Body of pancreas (tissue), 4 donors: ENCODE results near the gene ADCY6. TPM values are rescaled to one million over a fixed set of nuclear protein-coding genes. Genes with fewer than 3 reads are reported as not detected.
A peak's percentile ranks its signal among the peaks of the same experiment; 100 is the strongest.

Source experiments
- ATAC-seq: fragments of 150-250 bp; one replicate; pipeline ENCODE4 v1.9.1; 2016
- DNase-seq, 4 donors: peaks; one replicate each; pipeline ENCODE4 v3.0.0-alpha.2; 2019
- H3K27ac ChIP-seq, 4 donors: fragments of 200-600 bp; sonication (generic); 1 replicate in 3 of 4; 2 replicates in 1 of 4; pipeline versions ENCODE4 v1.5.1 to v1.6.1; 2016 to 2019; ENCODE audit warnings: mild to moderate bottlenecking in 1 of 4, mixed read lengths in 1 of 4, moderate library complexity in 1 of 4
- H3K27me3 ChIP-seq, 2 donors: fragments of 200-600 bp; sonication (generic); one replicate each; pipeline ENCODE4 v1.6.0; 2016; ENCODE audit warnings: mild to moderate bottlenecking in 1 of 2
- H3K36me3 ChIP-seq, 2 donors: fragments of 200-600 bp; sonication (generic); replicated peaks in 1 of 2; 2 replicates each; pipeline ENCODE4 v1.5.1; 2016; ENCODE audit warnings: low read depth in 2 of 2; ENCODE audit not compliant: insufficient read depth in 1 of 2
- H3K4me1 ChIP-seq: fragments of 200-600 bp; sonication (generic); one replicate; pipeline ENCODE4 v1.6.0; 2016
- H3K4me3 ChIP-seq, 2 donors: fragments of 200-600 bp; sonication (generic); 1 replicate in 1 of 2; 2 replicates in 1 of 2; pipeline ENCODE4 v1.5.1; 2016 to 2019
- H3K9me3 ChIP-seq, 3 donors: fragments of 200-600 bp; sonication (generic); 1 replicate in 2 of 3; 2 replicates in 1 of 3; pipeline ENCODE4 v1.5.1; 2016
- POLR2A ChIP-seq, 3 donors: fragments of 450-650 bp; IDR thresholded peaks; one replicate each; pipeline ENCODE4 v1.6.1; 2016; ENCODE audit warnings: antibody characterized with exemption in 3 of 3, mild to moderate bottlenecking in 2 of 3
- WGBS, 2 donors: methylation state at CpG; one replicate each; pipeline ENCODE4 v1.1.5; 2017; 5-methylcytosine and 5-hydroxymethylcytosine counted together
- intact Hi-C: fragments of 100-400 bp; cut with DNase I; formaldehyde crosslinking; loops from one replicate; pipeline ENCODE4 v1.15.1; 2023
- total RNA-seq, 2 donors: library from RNA; depleted of rRNA; stranded (reverse); fragments of >200 nt; gene quantifications; one replicate each; pipeline ENCODE4 v1.1.0, GENCODE V29; 2016
- TF ChIP-seq, protein P1 (sequence below), 7 experiments: fragments of 450-650 bp in 4 of 7; fragments of 200-600 bp in 3 of 7; sonication (generic) in 3 of 7; IDR thresholded peaks; one replicate each; pipeline ENCODE4 v1.5.1; 2016 to 2019; ENCODE audit warnings: antibody characterized with exemption in 7 of 7

The ADCY6 gene
- total RNA-seq, 2 donors from 2014 or later = 38.6 to 59.1 TPM

DNA sequence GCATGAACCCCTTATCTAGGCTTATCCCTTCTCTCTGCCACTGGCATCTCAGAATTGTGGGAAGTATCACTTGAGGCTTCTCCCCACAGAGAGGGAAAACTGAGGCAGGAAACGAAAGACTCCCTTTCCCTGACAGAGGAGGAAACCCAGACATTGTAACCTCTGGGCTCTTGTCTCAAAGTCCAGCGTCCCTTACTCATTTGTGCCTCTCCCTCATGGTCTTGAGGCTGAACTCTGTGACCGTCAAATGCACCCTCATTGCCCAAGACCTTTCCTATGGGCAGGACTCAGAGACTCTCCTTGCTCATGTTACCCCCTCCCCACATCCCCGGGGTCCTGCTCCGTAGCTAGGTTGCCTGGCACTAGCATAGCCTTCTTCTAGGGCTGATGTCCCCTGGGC, 33.2 kb upstream of the ADCY6 start:
- ATAC-seq (no peak), DNase-seq (no peak)
- Histone ChIP-seq H3K9me3 (no peaks in the 10 kb centered on the region), H3K4me3 (no peak overlapping the region), H3K4me1 (peaks cover 14% of the 10 kb centered on the region), H3K36me3 (no peaks in the 10 kb centered on the region), H3K27ac (no peak overlapping the region), H3K27me3 (no peaks in the 10 kb centered on the region)
- TF ChIP-seq POLR2A (IDR thresholded peaks at IDR 0.05) = no peak
- TF ChIP-seq, protein P1, sequence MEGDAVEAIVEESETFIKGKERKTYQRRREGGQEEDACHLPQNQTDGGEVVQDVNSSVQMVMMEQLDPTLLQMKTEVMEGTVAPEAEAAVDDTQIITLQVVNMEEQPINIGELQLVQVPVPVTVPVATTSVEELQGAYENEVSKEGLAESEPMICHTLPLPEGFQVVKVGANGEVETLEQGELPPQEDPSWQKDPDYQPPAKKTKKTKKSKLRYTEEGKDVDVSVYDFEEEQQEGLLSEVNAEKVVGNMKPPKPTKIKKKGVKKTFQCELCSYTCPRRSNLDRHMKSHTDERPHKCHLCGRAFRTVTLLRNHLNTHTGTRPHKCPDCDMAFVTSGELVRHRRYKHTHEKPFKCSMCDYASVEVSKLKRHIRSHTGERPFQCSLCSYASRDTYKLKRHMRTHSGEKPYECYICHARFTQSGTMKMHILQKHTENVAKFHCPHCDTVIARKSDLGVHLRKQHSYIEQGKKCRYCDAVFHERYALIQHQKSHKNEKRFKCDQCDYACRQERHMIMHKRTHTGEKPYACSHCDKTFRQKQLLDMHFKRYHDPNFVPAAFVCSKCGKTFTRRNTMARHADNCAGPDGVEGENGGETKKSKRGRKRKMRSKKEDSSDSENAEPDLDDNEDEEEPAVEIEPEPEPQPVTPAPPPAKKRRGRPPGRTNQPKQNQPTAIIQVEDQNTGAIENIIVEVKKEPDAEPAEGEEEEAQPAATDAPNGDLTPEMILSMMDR (IDR thresholded peaks at IDR 0.05) = no peak
- WGBS, 2 donors = 60 to 65% methylated on average over 3 to 5 of the region's 5 CpGs
- intact Hi-C loops = no loop called here

DNA sequence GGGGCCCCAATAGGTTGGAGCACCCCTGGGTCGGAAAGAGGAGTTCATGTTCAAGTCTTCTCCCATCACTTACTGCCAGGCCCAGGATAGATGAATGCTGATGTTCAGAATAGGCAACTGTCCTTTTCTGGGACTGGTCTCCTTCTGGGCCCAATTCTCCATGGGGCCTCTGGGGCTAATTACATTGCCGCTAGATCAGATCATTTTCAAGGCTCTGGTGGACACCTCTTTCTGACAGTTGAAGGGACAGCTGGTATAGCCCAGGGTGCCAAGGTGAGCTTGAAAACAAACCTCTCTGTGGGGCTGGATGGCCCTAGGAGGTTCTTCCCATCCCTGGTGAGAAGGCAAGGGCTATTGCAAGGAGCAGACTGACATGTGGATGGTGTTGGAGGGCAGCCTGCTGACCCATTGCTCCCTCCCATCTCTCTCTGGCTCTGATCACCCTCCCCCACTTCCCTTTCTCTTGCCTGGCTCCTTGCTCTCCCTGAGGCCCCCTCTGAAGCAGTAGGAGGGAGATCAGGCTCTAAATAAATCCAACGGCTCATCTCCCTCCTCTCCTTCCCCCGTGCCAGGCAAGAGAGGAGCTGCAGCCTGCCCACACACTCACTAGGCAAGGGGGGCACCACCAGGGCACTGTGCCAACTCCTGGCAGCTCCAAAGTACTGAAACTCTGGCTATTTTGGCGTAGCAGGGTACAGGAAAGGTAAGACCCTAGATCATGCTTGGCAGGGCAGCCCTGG, 31.3 kb upstream of the ADCY6 start:
- Histone ChIP-seq H3K27me3 (no peaks in the 10 kb centered on the region), H3K4me1 (peaks cover 26% of the 10 kb centered on the region), H3K4me3 (no peak overlapping the region), H3K9me3 (no peaks in the 10 kb centered on the region), H3K27ac (no peak overlapping the region), H3K36me3 (no peaks in the 10 kb centered on the region)
- no peak for TF ChIP-seq POLR2A (IDR thresholded peaks at IDR 0.05)
- TF ChIP-seq, protein P1 (IDR thresholded peaks at IDR 0.05) = no peak
- WGBS, 2 donors = 70 to 71% methylated on average over 5 of the region's 5 CpGs
- ATAC-seq (no peak), DNase-seq (no peak)
- intact Hi-C loops = no loop called here

DNA sequence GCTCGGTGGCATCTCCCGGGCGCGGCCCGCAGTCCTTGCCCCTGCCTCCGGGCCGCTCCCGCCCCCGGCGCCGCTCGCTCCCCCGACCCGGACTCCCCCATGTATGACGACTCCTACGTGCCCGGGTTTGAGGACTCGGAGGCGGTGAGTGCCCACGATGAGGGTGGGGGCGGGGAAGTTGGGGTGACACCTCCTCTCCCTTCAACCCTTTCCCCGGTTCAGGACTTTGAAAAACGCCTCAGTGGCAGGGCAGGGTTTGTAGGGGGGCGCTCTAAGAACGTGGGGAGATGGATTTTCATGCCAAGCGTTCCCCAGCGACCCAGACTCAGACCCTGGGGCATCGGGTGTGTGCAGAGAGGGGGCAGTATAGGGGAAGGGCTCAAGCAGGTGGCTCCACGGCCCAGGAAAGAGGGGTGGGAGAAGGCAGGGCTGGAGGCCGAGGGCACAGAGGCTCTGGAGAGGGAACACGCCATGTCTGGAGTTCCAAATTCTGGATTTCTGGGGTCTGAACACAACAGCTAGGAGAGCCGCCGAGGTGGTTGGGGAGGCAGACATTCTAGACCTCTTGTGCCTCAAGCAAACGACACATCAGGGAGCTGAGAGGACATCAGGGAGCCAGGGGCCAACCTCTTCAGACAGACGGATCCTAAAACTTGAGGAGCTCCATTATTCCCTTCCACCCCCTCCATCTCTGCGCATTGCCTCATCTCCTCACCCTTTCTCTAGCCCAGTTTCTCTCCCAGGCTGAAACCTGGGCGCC, 30.1 kb upstream of the ADCY6 start:
- no peak overlapping the region for H3K27ac ChIP-seq
- intact Hi-C loops = no loop called here
- WGBS, 2 donors = 30 to 50% methylated on average over 16 to 22 of the region's 37 CpGs

DNA sequence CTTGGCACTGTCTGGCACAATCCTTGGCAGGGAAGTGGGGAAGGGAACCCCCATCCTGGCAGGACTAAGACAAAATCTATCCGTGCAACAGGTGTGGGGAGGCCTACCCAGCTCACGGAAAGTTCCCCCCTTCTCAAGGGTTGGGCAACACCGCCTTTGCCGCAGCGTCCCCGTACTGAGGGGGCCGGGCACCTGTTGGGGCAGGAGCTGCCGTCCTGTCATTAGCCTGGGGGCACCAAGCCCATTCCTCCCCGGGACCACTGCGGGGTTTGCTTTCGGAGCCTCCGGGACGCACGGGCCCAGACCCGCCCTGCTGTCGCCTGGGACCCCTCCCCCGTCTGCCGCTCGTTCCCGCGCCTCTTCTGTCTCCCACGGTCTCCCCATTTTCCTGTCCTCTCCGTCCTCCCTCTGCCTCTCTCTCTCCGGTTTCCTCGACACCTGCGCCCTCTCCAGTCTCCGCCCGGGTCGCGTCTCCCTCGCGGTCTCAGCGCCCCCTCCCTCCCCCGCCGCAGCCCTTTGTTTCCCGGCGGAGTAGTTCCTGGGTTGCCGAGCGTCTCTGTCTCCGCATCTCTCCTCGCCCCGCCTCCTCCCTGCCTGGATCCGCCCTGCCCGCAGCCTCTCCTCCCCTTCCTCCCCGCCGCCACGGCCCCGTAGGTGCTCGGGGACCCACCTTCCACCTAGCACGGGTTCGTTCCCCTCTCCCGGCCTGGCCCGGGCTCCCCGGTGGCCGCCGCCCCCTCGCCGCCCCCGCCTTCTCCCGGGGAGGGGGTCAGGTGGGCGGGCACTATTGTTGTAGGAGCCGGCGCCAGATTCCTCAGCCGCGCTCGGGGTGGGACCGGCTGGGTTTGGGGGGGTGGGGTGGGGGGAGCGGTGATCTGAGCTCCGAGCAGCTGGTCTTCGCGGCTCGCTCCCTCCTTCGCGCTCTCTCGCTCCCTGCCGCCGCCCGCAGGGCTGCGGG, 29.3 kb upstream of the ADCY6 start, which contains the start of gene CACNB3:
TSS of gene CACNB3 (plus strand) at position 624 of the 958 bp plus-strand sequence. CDS start 434 bp downstream, outside the sequence.
- TF ChIP-seq, protein P1 (IDR thresholded peaks at IDR 0.05) = no peak
- peak in 1 of 3 donors; percentile 20 for TF ChIP-seq POLR2A (IDR thresholded peaks at IDR 0.05)
- DNase-seq (peak; percentile 55 to 67 (median 64)), ATAC-seq (no peak)
- Histone ChIP-seq H3K9me3 (no peaks in the 10 kb centered on the region), H3K4me1 (peaks cover 36% of the 10 kb centered on the region), H3K4me3 (peak within 1 kb of the TSS; percentile 36 to 57), H3K36me3 (no peaks in the 10 kb centered on the region), H3K27me3 (no peaks in the 10 kb centered on the region), H3K27ac (no peak within 1 kb of the TSS)
- intact Hi-C loops = no loop called here
- 1% methylated on average over 35 to 76 of the region's 79 CpGs for WGBS, 2 donors

More for the DNA sequence above, 30.1 kb upstream of the ADCY6 start:
- H3K36me3 ChIP-seq = no peaks in the 10 kb centered on the region
- DNase-seq (no peak), ATAC-seq (no peak)
- TF ChIP-seq, protein P1 (IDR thresholded peaks at IDR 0.05) = peak in 1 of 7 experiments; percentile 16
- no peak for TF ChIP-seq POLR2A (IDR thresholded peaks at IDR 0.05)
- no peaks in the 10 kb centered on the region for H3K9me3 ChIP-seq
- H3K4me1 ChIP-seq = peaks cover 30% of the 10 kb centered on the region
- H3K4me3 ChIP-seq = peak overlapping the region; percentile 36 to 57
- H3K27me3 ChIP-seq = no peaks in the 10 kb centered on the region
